ENCODE data around the gene KCNIP1.

KCNIP1 gene

GRCh38 chr5:170716396-170716795 is 212.6 kb downstream of the KCNIP1 start:
- no peak for DNase-seq (ENCODE audit: low spot score)

GRCh38 chr5:170719551-170719950 is 215.7 kb downstream of the KCNIP1 start:
- DNase-seq (ENCODE audit: low spot score): peak; percentile 8

GRCh38 chr5:170720179-170720578 is 216.4 kb downstream of the KCNIP1 start:
- peak; percentile 12 for DNase-seq (ENCODE audit: low spot score)

- DNase-seq (ENCODE audit: low spot score): no peak
These were observed 217.2 kb downstream of the KCNIP1 start for GRCh38 chr5:170720984-170721383.

GRCh38 chr5:170721681-170722080 is 217.9 kb downstream of the KCNIP1 start:
- no peak for DNase-seq (ENCODE audit: low spot score)

GRCh38 chr5:170722316-170722715 is 218.5 kb downstream of the KCNIP1 start:
- DNase-seq (ENCODE audit: low spot score): no peak

- DNase-seq (ENCODE audit: low spot score): no peak
These were observed 227.2 kb downstream of the KCNIP1 start for GRCh38 chr5:170731052-170731451.

GRCh38 chr5:170732685-170733084 is 228.9 kb downstream of the KCNIP1 start:
- DNase-seq (ENCODE audit: low spot score): no peak

GRCh38 chr5:170736966-170737365 is 233.1 kb downstream of the KCNIP1 start:
- peak; percentile 26 for DNase-seq (ENCODE audit: low spot score)

GRCh38 chr5:170737591-170737990 is 233.8 kb downstream of the KCNIP1 start:
- DNase-seq (ENCODE audit: low spot score): peak; percentile 25

- no peak for DNase-seq (ENCODE audit: low spot score)
These were observed 235.0 kb downstream of the KCNIP1 start for GRCh38 chr5:170738840-170739239.

GRCh38 chr5:170739446-170739845 is 235.6 kb downstream of the KCNIP1 start:
- DNase-seq (ENCODE audit: low spot score): peak; percentile 26

GRCh38 chr5:170740551-170741205 is 236.9 kb downstream of the KCNIP1 start:
- peak; percentile 7 for DNase-seq (ENCODE audit: low spot score)

- DNase-seq (ENCODE audit: low spot score): peak; percentile 39
These were observed 238.0 kb downstream of the KCNIP1 start for GRCh38 chr5:170741801-170742200.

GRCh38 chr5:170743876-170744212 is 240.0 kb downstream of the KCNIP1 start:
- no peak for DNase-seq (ENCODE audit: low spot score)

- peak; percentile 75 for DNase-seq (ENCODE audit: low spot score)
These were observed 241.8 kb downstream of the KCNIP1 start for GRCh38 chr5:170745481-170746071.

GRCh38 chr5:170746075-170746960 is 242.5 kb downstream of the KCNIP1 start:
- DNase-seq (ENCODE audit: low spot score): peak; percentile 60

- DNase-seq (ENCODE audit: low spot score): peak; percentile 44
These were observed 243.1 kb downstream of the KCNIP1 start for GRCh38 chr5:170746961-170747340.

GRCh38 chr5:170747357-170747756 is 243.5 kb downstream of the KCNIP1 start:
- peak; percentile 41 for DNase-seq (ENCODE audit: low spot score)

- peak; percentile 67 for DNase-seq (ENCODE audit: low spot score)
These were observed 244.0 kb downstream of the KCNIP1 start for GRCh38 chr5:170747851-170748250.

GRCh38 chr5:170748951-170749471 is 245.2 kb downstream of the KCNIP1 start:
- peak; percentile 46 for DNase-seq (ENCODE audit: low spot score)

- DNase-seq (ENCODE audit: low spot score): peak; percentile 9
These were observed 246.2 kb downstream of the KCNIP1 start for GRCh38 chr5:170749911-170750431.

GRCh38 chr5:170750791-170751190 is 247.0 kb downstream of the KCNIP1 start:
- DNase-seq (ENCODE audit: low spot score): peak; percentile 25

Measured in ecto neural progenitor cell (in vitro differentiated cells).